ENCODE measurements around the gene RBM19.

The RBM19 gene

GRCh38 chr12:113887906-113888305, 78.2 kb downstream of the RBM19 start:
- 92% methylated on average over 3 of the region's 3 CpGs for WGBS, 2 experiments

GRCh38 chr12:113886721-113887120, 79.4 kb downstream of the RBM19 start:
- Histone ChIP-seq H3K36me3 (ENCODE audit: control insufficient read depth, insufficient read depth, low read length) (no peaks in the 10 kb centered on the region), H3K9me3 (ENCODE audit: control insufficient read depth, low read length) (no peaks in the 10 kb centered on the region), H3K4me3 (ENCODE audit: insufficient read depth, low read depth, low read length) (no peak overlapping the region), H3K27ac (ENCODE audit: insufficient read depth, low read depth, low read length, poor library complexity, severe bottlenecking) (no peak overlapping the region), H3K4me1 (ENCODE audit: control insufficient read depth, insufficient read depth, low read length) (peaks cover 5% of the 10 kb centered on the region), H3K27me3 (ENCODE audit: control insufficient read depth, insufficient read depth, low read length, poor library complexity, severe bottlenecking) (no peaks in the 10 kb centered on the region)
- 96 to 97% methylated on average over 9 of the region's 9 CpGs for WGBS, 2 experiments

More at GRCh38 chr12:113887906-113888305, 78.2 kb downstream of the RBM19 start:
- no peaks in the 10 kb centered on the region for H3K9me3 ChIP-seq (ENCODE audit: control insufficient read depth, low read length)
- no peak overlapping the region for H3K4me3 ChIP-seq (ENCODE audit: insufficient read depth, low read depth, low read length)
- H3K36me3 ChIP-seq (ENCODE audit: control insufficient read depth, insufficient read depth, low read length): no peaks in the 10 kb centered on the region
- H3K27me3 ChIP-seq (ENCODE audit: control insufficient read depth, insufficient read depth, low read length, poor library complexity, severe bottlenecking): no peaks in the 10 kb centered on the region
- peaks cover 5% of the 10 kb centered on the region for H3K4me1 ChIP-seq (ENCODE audit: control insufficient read depth, insufficient read depth, low read length)
- H3K27ac ChIP-seq (ENCODE audit: insufficient read depth, low read depth, low read length, poor library complexity, severe bottlenecking): no peak overlapping the region

- Histone ChIP-seq H3K36me3 (ENCODE audit: control insufficient read depth, insufficient read depth, low read length) (no peaks in the 10 kb centered on the region), H3K4me3 (ENCODE audit: insufficient read depth, low read depth, low read length) (no peak overlapping the region), H3K27me3 (ENCODE audit: control insufficient read depth, insufficient read depth, low read length, poor library complexity, severe bottlenecking) (no peaks in the 10 kb centered on the region), H3K27ac (ENCODE audit: insufficient read depth, low read depth, low read length, poor library complexity, severe bottlenecking) (no peak overlapping the region), H3K4me1 (ENCODE audit: control insufficient read depth, insufficient read depth, low read length) (peaks cover 6% of the 10 kb centered on the region), H3K9me3 (ENCODE audit: control insufficient read depth, low read length) (no peaks in the 10 kb centered on the region)
- WGBS, 2 experiments: 92 to 98% methylated on average over 3 of the region's 3 CpGs
Measured at GRCh38 chr12:113884392-113884791, 81.7 kb downstream of the RBM19 start.

- Histone ChIP-seq H3K4me3 (ENCODE audit: insufficient read depth, low read depth, low read length) (no peak overlapping the region), H3K9me3 (ENCODE audit: control insufficient read depth, low read length) (no peaks in the 10 kb centered on the region), H3K27me3 (ENCODE audit: control insufficient read depth, insufficient read depth, low read length, poor library complexity, severe bottlenecking) (no peaks in the 10 kb centered on the region), H3K27ac (ENCODE audit: insufficient read depth, low read depth, low read length, poor library complexity, severe bottlenecking) (no peak overlapping the region), H3K36me3 (ENCODE audit: control insufficient read depth, insufficient read depth, low read length) (no peaks in the 10 kb centered on the region), H3K4me1 (ENCODE audit: control insufficient read depth, insufficient read depth, low read length) (peaks cover 6% of the 10 kb centered on the region)
- WGBS, 2 experiments: 88 to 93% methylated on average over 2 of the region's 2 CpGs
Measured at GRCh38 chr12:113882690-113883089, 83.4 kb downstream of the RBM19 start.

GRCh38 chr12:113880988-113881962, 84.8 kb downstream of the RBM19 start:
- no peak overlapping the region for H3K4me3 ChIP-seq (ENCODE audit: insufficient read depth, low read depth, low read length)

GRCh38 chr12:113880326-113880725, 85.8 kb downstream of the RBM19 start:
- Histone ChIP-seq H3K9me3 (ENCODE audit: control insufficient read depth, low read length) (no peaks in the 10 kb centered on the region), H3K36me3 (ENCODE audit: control insufficient read depth, insufficient read depth, low read length) (no peaks in the 10 kb centered on the region), H3K4me1 (ENCODE audit: control insufficient read depth, insufficient read depth, low read length) (peaks cover 6% of the 10 kb centered on the region), H3K4me3 (ENCODE audit: insufficient read depth, low read depth, low read length) (no peak overlapping the region), H3K27ac (ENCODE audit: insufficient read depth, low read depth, low read length, poor library complexity, severe bottlenecking) (no peak overlapping the region), H3K27me3 (ENCODE audit: control insufficient read depth, insufficient read depth, low read length, poor library complexity, severe bottlenecking) (no peaks in the 10 kb centered on the region)
- 88 to 90% methylated on average over 11 of the region's 11 CpGs for WGBS, 2 experiments

More at GRCh38 chr12:113880988-113881962, 84.8 kb downstream of the RBM19 start:
- Histone ChIP-seq H3K27ac (ENCODE audit: insufficient read depth, low read depth, low read length, poor library complexity, severe bottlenecking) (no peak overlapping the region), H3K4me1 (ENCODE audit: control insufficient read depth, insufficient read depth, low read length) (peaks cover 6% of the 10 kb centered on the region), H3K36me3 (ENCODE audit: control insufficient read depth, insufficient read depth, low read length) (no peaks in the 10 kb centered on the region), H3K9me3 (ENCODE audit: control insufficient read depth, low read length) (no peaks in the 10 kb centered on the region), H3K27me3 (ENCODE audit: control insufficient read depth, insufficient read depth, low read length, poor library complexity, severe bottlenecking) (no peaks in the 10 kb centered on the region)
- WGBS, 2 experiments: 89% methylated on average over 23 of the region's 23 CpGs

- Histone ChIP-seq H3K4me3 (ENCODE audit: insufficient read depth, low read depth, low read length) (no peak overlapping the region), H3K9me3 (ENCODE audit: control insufficient read depth, low read length) (no peaks in the 10 kb centered on the region), H3K27me3 (ENCODE audit: control insufficient read depth, insufficient read depth, low read length, poor library complexity, severe bottlenecking) (no peaks in the 10 kb centered on the region), H3K27ac (ENCODE audit: insufficient read depth, low read depth, low read length, poor library complexity, severe bottlenecking) (no peak overlapping the region), H3K4me1 (ENCODE audit: control insufficient read depth, insufficient read depth, low read length) (peaks cover 6% of the 10 kb centered on the region), H3K36me3 (ENCODE audit: control insufficient read depth, insufficient read depth, low read length) (no peaks in the 10 kb centered on the region)
- WGBS, 2 experiments: 81 to 83% methylated on average over 2 to 3 of the region's 3 CpGs
Measured at GRCh38 chr12:113879658-113880057, 86.5 kb downstream of the RBM19 start.

GRCh38 chr12:113877607-113878006, 88.5 kb downstream of the RBM19 start:
- H3K27me3 ChIP-seq (ENCODE audit: control insufficient read depth, insufficient read depth, low read length, poor library complexity, severe bottlenecking): no peaks in the 10 kb centered on the region
- H3K4me1 ChIP-seq (ENCODE audit: control insufficient read depth, insufficient read depth, low read length): peaks cover 6% of the 10 kb centered on the region
- no peak overlapping the region for H3K27ac ChIP-seq (ENCODE audit: insufficient read depth, low read depth, low read length, poor library complexity, severe bottlenecking)
- no peaks in the 10 kb centered on the region for H3K36me3 ChIP-seq (ENCODE audit: control insufficient read depth, insufficient read depth, low read length)
- no peak overlapping the region for H3K4me3 ChIP-seq (ENCODE audit: insufficient read depth, low read depth, low read length)
- H3K9me3 ChIP-seq (ENCODE audit: control insufficient read depth, low read length): no peaks in the 10 kb centered on the region
- WGBS, 2 experiments: 93 to 100% methylated on average over 5 of the region's 5 CpGs

- no peak overlapping the region for H3K27ac ChIP-seq (ENCODE audit: insufficient read depth, low read depth, low read length, poor library complexity, severe bottlenecking)
- WGBS, 2 experiments: 90 to 100% methylated on average over 2 of the region's 2 CpGs
- no peaks in the 10 kb centered on the region for H3K9me3 ChIP-seq (ENCODE audit: control insufficient read depth, low read length)
- H3K36me3 ChIP-seq (ENCODE audit: control insufficient read depth, insufficient read depth, low read length): no peaks in the 10 kb centered on the region
- H3K4me3 ChIP-seq (ENCODE audit: insufficient read depth, low read depth, low read length): no peak overlapping the region
- H3K27me3 ChIP-seq (ENCODE audit: control insufficient read depth, insufficient read depth, low read length, poor library complexity, severe bottlenecking): no peaks in the 10 kb centered on the region
- peaks cover 6% of the 10 kb centered on the region for H3K4me1 ChIP-seq (ENCODE audit: control insufficient read depth, insufficient read depth, low read length)
Measured at GRCh38 chr12:113876160-113876559, 90.0 kb downstream of the RBM19 start.

GRCh38 chr12:113875691-113876090, 90.4 kb downstream of the RBM19 start:
- WGBS, 2 experiments: 89 to 91% methylated on average over 10 of the region's 10 CpGs
- Histone ChIP-seq H3K36me3 (ENCODE audit: control insufficient read depth, insufficient read depth, low read length) (no peaks in the 10 kb centered on the region), H3K27me3 (ENCODE audit: control insufficient read depth, insufficient read depth, low read length, poor library complexity, severe bottlenecking) (no peaks in the 10 kb centered on the region), H3K27ac (ENCODE audit: insufficient read depth, low read depth, low read length, poor library complexity, severe bottlenecking) (no peak overlapping the region), H3K4me1 (ENCODE audit: control insufficient read depth, insufficient read depth, low read length) (peaks cover 6% of the 10 kb centered on the region), H3K4me3 (ENCODE audit: insufficient read depth, low read depth, low read length) (no peak overlapping the region), H3K9me3 (ENCODE audit: control insufficient read depth, low read length) (no peaks in the 10 kb centered on the region)
